GM19023 (cell line): Measurements from ENCODE around the gene ATG16L2.

Source experiments
- ATAC-seq: cut with Tn5 transposase; IDR thresholded peaks from one replicate; pipeline ENCODE4 v1.9.1; 2021; ENCODE audit warnings: mild to moderate bottlenecking, moderate library complexity; ENCODE audit not compliant: unreplicated experiment

Gene ATG16L2

GRCh38 chr11:72871119-72871518 is 56.9 kb downstream of the ATG16L2 start:
- ATAC-seq: no peak

GRCh38 chr11:72872012-72872411 is 57.8 kb downstream of the ATG16L2 start:
- ATAC-seq: no peak

GRCh38 chr11:72875736-72876135 is 61.5 kb downstream of the ATG16L2 start:
- no peak for ATAC-seq

GRCh38 chr11:72876147-72876546 is 61.9 kb downstream of the ATG16L2 start:
- no peak for ATAC-seq
